CMK (cell line): ENCODE data around the gene CCDC167.

Source experiments
- DNase-seq: peaks from one replicate; pipeline ENCODE4 v3.0.0-alpha.2; 2010; ENCODE audit warnings: low read depth

The CCDC167 gene

GRCh38 chr6:37528541-37528940, 28.8 kb upstream of the CCDC167 start:
- DNase-seq = no peak

GRCh38 chr6:37525460-37526357, 26.0 kb upstream of the CCDC167 start:
- no peak for DNase-seq

GRCh38 chr6:37524970-37525318, 25.3 kb upstream of the CCDC167 start:
- no peak for DNase-seq

- no peak for DNase-seq
Observed at GRCh38 chr6:37524025-37524969, 24.6 kb upstream of the CCDC167 start.

GRCh38 chr6:37523412-37523811, 23.7 kb upstream of the CCDC167 start:
- DNase-seq = no peak

GRCh38 chr6:37522836-37523235, 23.1 kb upstream of the CCDC167 start:
- DNase-seq = no peak

GRCh38 chr6:37521674-37522073, 22.0 kb upstream of the CCDC167 start:
- DNase-seq = no peak

- no peak for DNase-seq
Observed at GRCh38 chr6:37520926-37521325, 21.2 kb upstream of the CCDC167 start.

- DNase-seq = no peak
Observed at GRCh38 chr6:37519461-37519860, 19.8 kb upstream of the CCDC167 start.

GRCh38 chr6:37518116-37518515, 18.4 kb upstream of the CCDC167 start:
- DNase-seq = no peak

- no peak for DNase-seq
Observed at GRCh38 chr6:37517411-37517812, 17.7 kb upstream of the CCDC167 start.

GRCh38 chr6:37516920-37517405, 17.3 kb upstream of the CCDC167 start:
- no peak for DNase-seq

- no peak for DNase-seq
Observed at GRCh38 chr6:37516076-37516919, 16.6 kb upstream of the CCDC167 start.

- DNase-seq = no peak
Observed at GRCh38 chr6:37515712-37516075, 16.0 kb upstream of the CCDC167 start.

GRCh38 chr6:37514837-37515236, 15.1 kb upstream of the CCDC167 start:
- no peak for DNase-seq

- DNase-seq = no peak
Observed at GRCh38 chr6:37514321-37514771, 14.7 kb upstream of the CCDC167 start.

GRCh38 chr6:37513576-37513975, 13.9 kb upstream of the CCDC167 start:
- no peak for DNase-seq

GRCh38 chr6:37513155-37513554, 13.5 kb upstream of the CCDC167 start:
- no peak for DNase-seq

GRCh38 chr6:37512400-37513011, 12.8 kb upstream of the CCDC167 start:
- no peak for DNase-seq

GRCh38 chr6:37511910-37512399, 12.3 kb upstream of the CCDC167 start:
- DNase-seq = no peak

- DNase-seq = no peak
Observed at GRCh38 chr6:37511201-37511600, 11.5 kb upstream of the CCDC167 start.
